ENCODE data around the gene GJA4. TPM values are rescaled to one million over a fixed set of nuclear protein-coding genes. Genes with fewer than 3 reads are reported as not detected.

Gene GJA4
- total and polyA plus RNA-seq, 2 of the 13 experiments (the other 11 are each of a cell fraction or from before 2014, with no cell fraction given): not detected

DNA sequence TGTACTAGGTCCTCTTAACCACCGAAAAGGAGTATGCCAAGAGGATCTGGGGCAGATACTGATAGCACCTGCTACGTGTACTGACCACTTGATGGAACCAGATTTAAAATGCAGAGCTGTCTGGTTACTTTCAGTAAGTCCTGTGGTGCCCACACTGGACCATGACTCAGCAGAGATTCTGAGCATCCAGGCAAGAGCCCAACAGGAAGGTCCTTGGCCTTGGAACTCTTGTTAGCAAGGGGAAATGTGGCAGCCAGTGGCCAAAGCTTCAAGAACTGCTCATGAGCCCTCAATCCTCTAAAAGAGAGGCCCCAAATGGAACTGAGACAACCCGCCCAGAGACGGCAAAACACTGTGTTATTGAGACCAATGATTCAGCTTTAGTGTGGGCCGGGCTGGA lies 42.2 kb upstream of the GJA4 start:
- no peak for FAIRE-seq
- ChIA-PET POLR2A (no interaction called here), CTCF (ENCODE audit: low intra/inter-chr PET ratio, low total read pairs) (no interaction called here)
- H3K4me3 ChIP-seq (replicated peaks in 1 of 3; ENCODE audit: insufficient read depth in 1 of 3, low read depth in 2 of 3, low read length in 3 of 3): no peak overlapping the region
- H3K27ac ChIP-seq (ENCODE audit: extremely low read length, insufficient read depth, low read length): no peak overlapping the region
- no peak for ATAC-seq
- no peak overlapping the region for H3K4me2 ChIP-seq (ENCODE audit: low read depth, low read length)
- H4K20me1 ChIP-seq (ENCODE audit: insufficient read depth, low read length): no peaks in the 10 kb centered on the region
- no peak for DNase-seq (ENCODE audit: low spot score)
- no peaks in the 10 kb centered on the region for H3K4me1 ChIP-seq (ENCODE audit: insufficient read depth, low read length)
- no peaks in the 10 kb centered on the region for H3K36me3 ChIP-seq (replicated peaks in 1 of 2; ENCODE audit: control insufficient read depth in 1 of 2, insufficient read depth in 2 of 2, low read length in 2 of 2)
- 4% methylated on average over 5 of the region's 5 CpGs for WGBS (ENCODE audit: low lambda C conversion rate)
- H3K79me2 ChIP-seq (ENCODE audit: insufficient read depth, low read length): no peaks in the 10 kb centered on the region
- H2AFZ ChIP-seq (ENCODE audit: low read length): no peak overlapping the region
- no TSS peak for BruUV-seq (replicated peaks)
- H3K9me3 ChIP-seq (ENCODE audit: low read length): no peaks in the 10 kb centered on the region
- intact Hi-C loops (cut with micrococcal nuclease; ENCODE audit: unreplicated experiment): no loop called here
- no peak for TF ChIP-seq NCOA1 (CRISPR knock-in tag; IDR thresholded peaks at IDR 0.05)
- peak; percentile 57; the same call in 1 of the 2 replicates for TF ChIP-seq NFE2L2 (IDR thresholded peaks at IDR 0.05; ENCODE audit: low read length)
- in situ Hi-C loops (cut with HindIII; ENCODE audit: extremely low pct_ligation_motif_present, low pct_unique_long_range_greater_than_20kb): no loop called here
- H3K9ac ChIP-seq (ENCODE audit: insufficient read depth, low read depth, low read length): no peak overlapping the region
- H3K27me3 ChIP-seq (ENCODE audit: control insufficient read depth in 1 of 2, insufficient read depth in 2 of 2, low read length in 2 of 2): peaks cover 1 to 4% of the 10 kb centered on the region in 2 experiments; a peak in 2 of 5 replicates

DNA sequence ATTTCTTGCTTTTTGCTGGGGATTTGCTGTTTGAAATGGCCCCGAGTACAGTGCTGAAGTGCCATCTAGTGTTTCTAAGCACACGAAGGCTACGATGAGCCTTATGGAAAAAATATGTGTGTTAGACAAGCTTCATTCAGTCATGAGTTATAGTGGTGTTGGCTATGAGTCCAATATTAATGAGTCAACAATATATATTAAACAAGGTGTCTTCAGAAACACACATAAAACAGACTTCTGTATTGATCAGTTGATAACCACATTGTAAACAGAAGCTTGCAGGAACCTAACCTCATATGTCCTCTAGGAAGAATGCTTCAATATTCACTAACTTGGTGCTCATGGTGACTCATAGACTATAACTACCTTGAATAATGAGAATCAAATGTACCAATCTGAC lies 39.6 kb upstream of the GJA4 start:
- no peak overlapping the region for H3K4me2 ChIP-seq (ENCODE audit: low read depth, low read length)
- H3K9me3 ChIP-seq (ENCODE audit: low read length): no peaks in the 10 kb centered on the region
- no peak for FAIRE-seq

More for the DNA sequence above, 39.6 kb upstream of the GJA4 start:
- ATAC-seq (no peak), DNase-seq (ENCODE audit: low spot score) (no peak)
- intact Hi-C loops (cut with micrococcal nuclease; ENCODE audit: unreplicated experiment) (no loop called here), in situ Hi-C loops (cut with HindIII; ENCODE audit: extremely low pct_ligation_motif_present, low pct_unique_long_range_greater_than_20kb) (no loop called here)
- BruUV-seq (replicated peaks): no TSS peak
- POLR2A ChIA-PET: no interaction called here
- peaks cover 1 to 25% of the 10 kb centered on the region in 2 experiments; a peak in 3 of 5 replicates for H3K27me3 ChIP-seq (ENCODE audit: control insufficient read depth in 1 of 2, insufficient read depth in 2 of 2, low read length in 2 of 2)
- H4K20me1 ChIP-seq (ENCODE audit: insufficient read depth, low read length): no peaks in the 10 kb centered on the region
- no peak overlapping the region for H3K9ac ChIP-seq (ENCODE audit: insufficient read depth, low read depth, low read length)
- H2AFZ ChIP-seq (ENCODE audit: low read length): no peak overlapping the region
- no peak overlapping the region for H3K27ac ChIP-seq (ENCODE audit: extremely low read length, insufficient read depth, low read length)
- no peaks in the 10 kb centered on the region for H3K4me1 ChIP-seq (ENCODE audit: insufficient read depth, low read length)
- no peak overlapping the region for H3K4me3 ChIP-seq (replicated peaks in 1 of 3; ENCODE audit: insufficient read depth in 1 of 3, low read depth in 2 of 3, low read length in 3 of 3)
- TF ChIP-seq REL (CRISPR knock-in tag; conservative IDR thresholded peaks at IDR 0.05) (no peak), SKI (IDR thresholded peaks at IDR 0.05; ENCODE audit: partially characterized antibody) (no peak), SOX5 (CRISPR knock-in tag; IDR thresholded peaks at IDR 0.05; ENCODE audit: borderline replicate concordance) (no peak), ZC3H13 (CRISPR knock-in tag; IDR thresholded peaks at IDR 0.05) (no peak), AKAP8 (CRISPR knock-in tag; IDR thresholded peaks at IDR 0.05) (no peak)
- H3K36me3 ChIP-seq (replicated peaks in 1 of 2; ENCODE audit: control insufficient read depth in 1 of 2, insufficient read depth in 2 of 2, low read length in 2 of 2): no peaks in the 10 kb centered on the region
- H3K79me2 ChIP-seq (ENCODE audit: insufficient read depth, low read length): no peaks in the 10 kb centered on the region
- CTCF ChIA-PET (ENCODE audit: low intra/inter-chr PET ratio, low total read pairs): no interaction called here
- 24% methylated on average over 3 of the region's 3 CpGs for WGBS (ENCODE audit: low lambda C conversion rate)

Measured in HepG2 (cell line).